SIG-M5 (cell line): ENCODE results near the gene MOB1B.

Source experiments
- DNase-seq: peaks from one replicate; lab custom pipeline; 2025; lab: John Stamatoyannopoulos, UW

MOB1B gene

GRCh38 chr4:70914631-70915030 is 12.5 kb downstream of the MOB1B start:
- DNase-seq: no peak

DNA sequence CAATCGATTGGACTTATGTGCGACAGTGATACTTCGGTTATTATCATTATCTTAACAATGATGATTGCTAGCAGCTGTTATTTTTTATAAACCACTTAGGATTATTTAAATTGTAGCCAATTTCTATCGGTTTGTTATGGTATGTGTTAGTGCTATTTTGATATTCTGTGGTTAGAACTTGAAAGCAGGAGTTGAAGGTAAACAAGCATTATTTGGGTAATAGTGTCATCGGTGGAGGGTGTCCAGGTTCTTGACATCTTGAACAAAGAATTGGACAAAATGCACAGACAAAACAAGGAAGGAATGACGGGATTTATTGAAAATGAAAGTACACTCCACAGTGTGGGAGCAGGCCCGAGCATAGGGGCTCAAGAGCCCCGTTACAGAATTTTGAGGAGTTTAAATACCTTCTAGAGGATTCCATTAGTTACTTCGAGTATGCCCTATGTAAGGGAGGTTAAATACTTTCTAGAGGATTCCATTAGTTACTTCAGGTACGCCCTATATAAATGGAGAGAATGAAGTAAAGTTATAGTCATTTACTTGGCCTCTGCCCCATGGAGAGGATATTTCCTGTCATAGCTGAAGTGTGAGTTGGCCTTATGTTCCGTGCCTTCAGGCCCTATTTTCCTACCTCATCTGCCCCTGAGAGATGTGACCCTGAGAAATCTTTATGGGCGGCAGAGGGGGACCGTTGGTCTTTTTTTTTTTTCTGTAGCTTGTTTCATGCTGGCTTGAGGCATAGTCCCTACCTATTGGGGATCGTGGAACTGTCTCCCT is 13.1 kb downstream of the MOB1B start:
- DNase-seq: no peak

DNA sequence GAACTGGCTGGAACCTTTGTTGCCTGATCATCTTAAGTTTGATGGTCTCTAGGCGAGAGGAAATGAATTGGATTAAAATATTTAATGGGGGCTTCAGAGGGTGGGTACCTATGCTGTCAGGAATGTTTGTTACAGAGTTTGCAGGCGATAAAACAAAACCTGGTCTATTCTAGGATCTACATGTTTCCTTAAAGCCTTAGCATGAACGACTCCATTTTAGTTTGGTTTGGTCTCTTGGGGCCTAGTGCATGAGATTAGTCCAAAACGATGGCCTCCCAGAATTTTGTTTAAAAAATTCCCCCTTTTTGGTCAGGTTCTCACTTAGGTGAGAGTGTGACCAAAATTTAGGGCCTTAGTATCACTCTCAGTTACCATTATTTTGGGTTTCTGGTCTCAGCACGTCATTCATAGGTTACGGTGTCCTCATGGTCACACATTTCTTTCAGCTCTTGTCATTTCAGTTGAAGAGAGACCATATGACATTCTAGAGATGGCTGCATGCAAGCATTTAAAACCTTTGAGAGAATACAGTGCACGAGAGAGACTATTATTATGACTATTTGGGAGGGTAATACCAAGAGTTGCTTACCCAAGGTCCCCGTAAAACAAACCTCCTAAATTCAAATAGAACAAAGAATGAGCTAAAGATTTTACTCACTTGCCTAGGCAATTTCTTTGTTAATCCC is 13.8 kb downstream of the MOB1B start:
- no peak for DNase-seq

DNA sequence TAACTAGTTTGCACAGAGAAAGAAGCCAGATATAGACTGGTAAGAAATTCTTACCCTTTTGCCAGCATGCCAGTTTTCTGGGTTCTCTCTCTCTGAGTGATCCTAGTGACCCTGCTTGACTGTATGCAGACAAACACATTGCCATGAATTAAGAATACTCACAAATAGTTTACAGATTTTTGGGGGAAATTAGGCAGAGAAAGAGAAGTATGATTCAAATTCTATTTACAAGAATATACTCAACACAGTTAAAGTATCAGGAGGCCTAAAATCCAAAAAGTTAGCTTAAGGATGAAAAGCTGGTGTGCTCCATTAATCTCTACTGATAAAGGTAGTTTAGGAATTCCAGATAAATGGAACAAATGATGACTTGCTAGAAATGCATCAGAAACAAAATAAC is 18.4 kb downstream of the MOB1B start:
- DNase-seq: no peak

GRCh38 chr4:70925418-70925817 is 23.2 kb downstream of the MOB1B start:
- DNase-seq: no peak

DNA sequence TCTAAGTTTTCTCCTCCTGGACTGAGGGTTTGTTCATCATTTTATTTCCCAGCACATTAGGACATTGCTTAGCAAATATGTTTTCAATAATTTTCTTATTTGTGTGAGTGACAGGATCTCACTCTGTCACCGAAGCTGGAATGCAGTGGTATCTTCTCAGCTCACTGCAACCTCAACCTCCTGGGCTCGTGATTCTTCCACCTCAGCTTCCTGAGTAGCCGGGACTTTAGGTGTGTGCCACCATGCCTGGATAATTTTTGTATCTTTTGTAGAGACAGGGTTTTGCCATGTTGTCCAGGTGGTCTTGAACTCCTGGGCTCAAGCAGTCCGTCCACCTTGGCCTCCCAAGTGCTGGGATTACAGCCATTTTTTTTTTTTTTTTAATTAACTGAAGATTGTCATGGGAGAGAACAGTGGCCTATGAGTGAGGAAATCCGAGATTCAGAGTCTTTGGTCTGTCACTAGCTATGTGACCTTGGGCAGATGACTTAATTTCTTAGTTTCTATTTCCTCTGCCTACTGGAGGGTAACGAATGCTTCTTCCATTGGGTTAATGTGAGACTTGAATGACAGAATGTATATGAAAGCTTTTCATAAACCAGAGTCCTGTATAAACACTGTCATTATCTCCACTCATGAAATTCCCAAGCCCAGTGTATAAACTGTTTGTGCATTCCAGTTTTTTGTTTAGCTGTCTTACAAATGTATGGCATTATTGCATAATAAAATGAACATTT is 23.9 kb downstream of the MOB1B start:
- no peak for DNase-seq

DNA sequence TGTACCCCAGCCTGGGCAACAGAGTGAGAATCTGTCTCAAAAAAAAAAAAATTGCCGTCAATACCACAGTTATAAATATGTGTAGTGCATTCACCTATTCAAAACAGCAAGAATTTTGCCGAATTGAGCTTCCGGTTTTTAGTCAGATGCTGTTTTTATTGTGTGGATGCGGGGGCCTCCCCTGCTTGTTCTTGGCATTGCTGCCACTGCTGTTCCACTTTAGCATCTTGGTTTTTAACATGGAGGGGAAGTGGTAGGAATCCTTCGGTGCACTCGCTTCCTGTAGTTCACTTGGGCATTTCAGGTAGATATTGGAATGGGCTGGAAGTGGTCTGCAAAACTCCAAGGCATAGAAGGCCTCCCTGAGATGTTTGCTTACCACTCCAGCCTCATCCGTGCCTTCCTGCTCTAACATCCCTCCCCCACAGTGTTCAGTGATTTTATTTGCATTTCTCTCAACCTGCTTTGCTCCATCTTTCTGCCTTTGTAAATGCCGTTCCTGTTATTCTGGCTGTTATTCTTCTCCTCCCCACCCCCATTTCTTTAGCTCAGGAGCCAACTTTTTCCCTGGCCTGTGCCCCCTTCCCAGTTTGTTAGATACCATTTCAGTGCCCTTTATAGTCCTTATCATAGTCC is 25.5 kb downstream of the MOB1B start:
- no peak for DNase-seq

- no peak for DNase-seq
Observed at GRCh38 chr4:70930530-70931256, 28.5 kb downstream of the MOB1B start.

- no peak for DNase-seq
Observed at GRCh38 chr4:70931347-70931746, 29.2 kb downstream of the MOB1B start.

GRCh38 chr4:70932984-70933383 is 30.8 kb downstream of the MOB1B start:
- no peak for DNase-seq

GRCh38 chr4:70935038-70935695 is 33.0 kb downstream of the MOB1B start:
- no peak for DNase-seq

DNA sequence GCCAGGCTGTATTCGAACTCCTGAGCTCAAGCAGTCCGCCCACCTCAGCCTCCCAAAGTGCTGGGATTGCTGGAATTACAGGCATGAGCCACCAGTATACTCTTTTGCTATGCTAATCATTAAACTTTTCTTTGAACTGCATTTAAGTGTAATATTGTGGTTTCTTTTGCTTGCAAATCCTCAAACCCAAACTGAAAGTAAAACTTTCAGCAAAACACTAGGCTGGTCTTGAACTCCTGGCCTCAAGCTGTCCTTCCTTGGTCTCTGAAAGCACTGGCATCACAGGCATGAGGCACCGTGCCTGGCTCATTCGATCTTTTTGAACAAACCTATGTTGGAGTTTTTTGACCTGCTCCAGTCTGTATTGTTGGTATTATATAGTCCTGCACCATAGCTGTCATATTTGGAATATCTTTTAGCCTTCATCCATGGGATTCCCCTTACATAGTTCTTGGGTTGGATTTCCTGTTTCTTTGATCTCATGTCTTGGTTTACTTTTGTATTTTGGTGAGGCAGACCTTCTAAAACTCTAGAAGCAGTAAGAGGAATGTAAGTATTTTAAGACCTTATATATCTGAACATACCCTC is 34.1 kb downstream of the MOB1B start:
- DNase-seq: no peak

- DNase-seq: no peak
Observed at GRCh38 chr4:70938086-70938485, 35.9 kb downstream of the MOB1B start.

GRCh38 chr4:70940134-70940533 is 38.0 kb downstream of the MOB1B start:
- DNase-seq: no peak

GRCh38 chr4:70943114-70943513 is 40.9 kb downstream of the MOB1B start:
- no peak for DNase-seq

GRCh38 chr4:70945046-70945445 is 42.9 kb downstream of the MOB1B start:
- DNase-seq: peak; percentile 20

DNA sequence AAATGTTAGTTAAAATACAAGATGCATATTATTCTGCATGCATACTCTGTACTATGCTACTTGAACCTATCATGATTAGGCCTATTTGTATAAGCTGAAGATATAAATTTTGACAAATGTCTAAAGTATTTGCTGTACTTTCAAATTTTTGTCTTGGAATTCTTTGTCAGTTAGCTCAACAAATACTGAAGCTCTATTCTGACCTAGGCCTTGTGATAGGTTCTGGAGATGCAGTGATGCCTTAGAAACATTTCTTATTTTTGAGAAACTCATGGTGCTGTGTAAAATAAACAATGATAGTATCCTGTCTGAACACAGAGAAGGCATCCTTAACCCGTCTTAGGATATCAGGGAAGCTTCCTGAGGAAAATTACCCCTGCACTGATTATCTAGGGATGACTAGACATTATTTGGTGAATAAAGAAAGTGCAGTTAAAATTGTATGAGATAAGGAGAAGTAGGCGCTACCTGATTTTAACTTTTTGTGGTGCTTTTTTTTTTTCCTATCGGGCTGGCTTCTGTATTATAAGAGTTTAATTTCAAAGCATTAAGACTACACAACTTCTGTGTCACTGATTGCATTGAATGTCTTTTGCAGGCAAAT is 43.4 kb downstream of the MOB1B start:
- DNase-seq: no peak

DNA sequence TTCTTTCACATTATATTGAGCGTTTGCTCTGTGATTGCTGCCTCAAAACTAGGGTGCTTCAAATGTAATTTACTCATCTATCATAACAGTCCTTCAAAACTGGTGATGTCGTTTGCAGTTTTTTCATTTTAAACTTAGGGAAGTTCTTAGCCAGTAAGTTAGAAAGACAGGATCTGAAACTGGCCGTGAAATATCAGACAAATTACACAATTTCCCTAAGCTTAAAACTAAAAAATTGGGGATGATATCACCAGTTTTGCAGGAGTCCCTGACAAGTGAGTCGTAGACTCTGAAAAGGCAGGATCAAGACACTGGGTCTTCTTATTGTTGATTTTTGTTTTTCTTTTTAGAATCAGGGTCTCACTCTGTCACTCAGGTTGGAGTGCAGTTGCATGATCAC is 44.8 kb downstream of the MOB1B start:
- DNase-seq: no peak

GRCh38 chr4:70948665-70949260 is 46.6 kb downstream of the MOB1B start:
- no peak for DNase-seq

- no peak for DNase-seq
Observed at GRCh38 chr4:70954032-70954431, 51.9 kb downstream of the MOB1B start.
